GM23248 (cell line): ENCODE data around the gene WWTR1. TPM values are rescaled to one million over a fixed set of nuclear protein-coding genes. Genes with fewer than 3 reads are reported as not detected.

ENCODE experiments used
- DNase-seq: peaks from one replicate; pipeline ENCODE4 v3.0.0-alpha.2; 2015
- H2AFZ ChIP-seq: fragments of 200-600 bp; sonication (generic); 2 replicates; pipeline ENCODE4 v1.6.1; 2016; ENCODE audit warnings: antibody characterized with exemption
- H3F3A ChIP-seq: fragments of 200-600 bp; sonication (generic); 2 replicates; pipeline ENCODE4 v1.6.1; 2016; ENCODE audit warnings: mild to moderate bottlenecking, antibody characterized with exemption, mixed run types; ENCODE audit not compliant: insufficient read depth
- H3K27ac ChIP-seq: fragments of 200-600 bp; sonication (generic); 2 replicates; pipeline ENCODE4 v1.5.1; 2016; ENCODE audit warnings: mild to moderate bottlenecking
- H3K27me3 ChIP-seq: fragments of 200-600 bp; sonication (generic); replicated peaks from 2 replicates; pipeline ENCODE4 v1.6.1; 2016; ENCODE audit warnings: mild to moderate bottlenecking; ENCODE audit not compliant: insufficient read depth
- H3K36me3 ChIP-seq: fragments of 200-600 bp; sonication (generic); 2 replicates; pipeline ENCODE4 v1.6.1; 2016; ENCODE audit warnings: low read depth, mild to moderate bottlenecking
- H3K4me1 ChIP-seq: fragments of 200-600 bp; sonication (generic); 2 replicates; pipeline ENCODE4 v1.6.1; 2016; ENCODE audit warnings: mild to moderate bottlenecking; ENCODE audit not compliant: insufficient read depth
- H3K4me2 ChIP-seq: fragments of 200-600 bp; sonication (generic); one replicate; pipeline ENCODE4 v1.6.1; 2016; ENCODE audit warnings: mild to moderate bottlenecking; ENCODE audit not compliant: unreplicated experiment
- H3K4me3 ChIP-seq: fragments of 200-600 bp; sonication (generic); 2 replicates; pipeline ENCODE4 v1.5.1; 2016; ENCODE audit warnings: mild to moderate bottlenecking
- H3K79me2 ChIP-seq: fragments of 200-600 bp; sonication (generic); 2 replicates; pipeline ENCODE4 v1.6.1; 2016; ENCODE audit warnings: mild to moderate bottlenecking; ENCODE audit not compliant: insufficient read depth
- H3K9ac ChIP-seq: fragments of 200-600 bp; sonication (generic); 2 replicates; pipeline ENCODE4 v1.6.1; 2016; ENCODE audit warnings: mild to moderate bottlenecking
- H3K9me2 ChIP-seq: fragments of 200-600 bp; sonication (generic); 2 replicates; pipeline ENCODE4 v1.6.1; 2016; ENCODE audit warnings: mixed run types, mild to moderate bottlenecking, moderate library complexity; ENCODE audit not compliant: insufficient read depth
- H3K9me3 ChIP-seq: fragments of 200-600 bp; sonication (generic); one replicate; pipeline ENCODE4 v1.6.1; 2017; ENCODE audit warnings: low read depth
- H4K20me1 ChIP-seq: fragments of 200-600 bp; sonication (generic); 2 replicates; pipeline ENCODE4 v1.6.0; 2016; ENCODE audit not compliant: insufficient read depth
- EZH2 ChIP-seq: fragments of 200-600 bp; sonication (generic); IDR thresholded peaks from 2 replicates; pipeline ENCODE4 v1.6.1; 2018; ENCODE audit warnings: antibody characterized with exemption, mild to moderate bottlenecking; ENCODE audit not compliant: insufficient read depth, poor library complexity, severe bottlenecking
- EZH2phosphoT487 ChIP-seq: fragments of 200-600 bp; sonication (generic); IDR thresholded peaks from 2 replicates; pipeline ENCODE4 v1.6.1; 2018; ENCODE audit warnings: antibody characterized with exemption, moderate library complexity, mild to moderate bottlenecking, low read depth; ENCODE audit not compliant: insufficient read depth
- WGBS, 2 experiments: methylation state at CpG; one replicate each; pipeline ENCODE4 v1.1.6; 2015 to 2017; ENCODE audit warnings: low lambda C conversion rate in 2 of 2, low coverage in 1 of 2; ENCODE audit errors: missing lambda C conversion rate in 2 of 2; 5-methylcytosine and 5-hydroxymethylcytosine counted together
- in situ Hi-C: fragments of 300-500 bp; cut with MboI; formaldehyde crosslinking; loops from 2 replicates; pipeline ENCODE4 v1.15.0; 2020
- polyA plus RNA-seq: library from polyadenylated mRNA; unstranded; fragments of >200 nt; fragmentation: Nextera tagmentation; extraction: Ambion mirVana; gene quantifications from 2 replicates; pipeline ENCODE4 v1.2.1, GENCODE V29; 2016
- total RNA-seq: library from RNA; depleted of rRNA; stranded (reverse); fragments of >200 nt; shearing (Covaris generic); gene quantifications from 2 replicates; pipeline ENCODE4 v1.2.3, GENCODE V29; 2014

Gene WWTR1
- total and polyA plus RNA-seq, 2 experiments from 2014 or later = 53.3 to 75.7 TPM

DNA sequence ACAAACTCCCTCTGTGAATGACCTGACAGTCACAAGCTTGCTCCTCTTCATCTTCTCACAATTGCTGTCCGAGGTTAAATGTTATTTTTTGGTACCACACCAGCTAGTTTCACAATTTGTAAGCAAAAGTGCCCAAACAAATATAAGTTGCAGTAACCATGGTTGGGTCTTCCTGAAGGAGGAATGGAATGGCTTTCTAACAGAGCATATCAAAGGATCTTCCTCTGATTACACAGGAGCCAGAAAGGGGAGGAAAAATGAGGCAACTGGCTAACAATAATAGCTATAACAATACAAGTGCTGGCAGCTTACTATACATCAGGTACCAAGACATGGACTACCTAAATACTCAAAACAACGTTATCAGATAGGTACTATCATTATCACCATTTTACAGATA lies 90.4 kb downstream of the WWTR1 start:
- H3K4me3 ChIP-seq = no peak overlapping the region
- H3K27me3 ChIP-seq = no peaks in the 10 kb centered on the region
- in situ Hi-C loops = no loop called here
- no peak overlapping the region for H2AFZ ChIP-seq
- peaks cover 29% of the 10 kb centered on the region for H3F3A ChIP-seq
- H3K9ac ChIP-seq = peak overlapping the region; percentile 19; the same call in 1 of the 2 replicates
- 0 out of 2 replicates have a peak, but pooled peaks cover 6% of the 10 kb centered on the region for H3K36me3 ChIP-seq
- H3K4me2 ChIP-seq = peak overlapping the region; percentile 39
- H3K27ac ChIP-seq = 0 out of 2 replicates have a peak overlapping the region, but pooled peaks have one; percentile 62
- H3K9me2 ChIP-seq = no peaks in the 10 kb centered on the region
- H3K4me1 ChIP-seq = peaks cover 48% of the 10 kb centered on the region
- no peaks in the 10 kb centered on the region for H4K20me1 ChIP-seq
- H3K9me3 ChIP-seq = no peaks in the 10 kb centered on the region
- 33 to 36% methylated on average over 2 of the region's 2 CpGs for WGBS, 2 experiments
- no peak for TF ChIP-seq EZH2
- TF ChIP-seq EZH2phosphoT487 = no peak
- H3K79me2 ChIP-seq = peaks cover 94% of the 10 kb centered on the region
- DNase-seq = no peak

- Histone ChIP-seq H3K4me3 (peak overlapping the region; percentile 8; the same call in 1 of the 2 replicates), H3K9me3 (no peaks in the 10 kb centered on the region), H3K27ac (peak overlapping the region; percentile 62), H3K79me2 (peaks cover 96% of the 10 kb centered on the region), H2AFZ (no peak overlapping the region), H3K4me1 (peaks cover 39% of the 10 kb centered on the region), H3K9me2 (no peaks in the 10 kb centered on the region), H3K27me3 (no peaks in the 10 kb centered on the region), H3F3A (peaks cover 19% of the 10 kb centered on the region), H3K9ac (peak overlapping the region; percentile 19; the same call in 1 of the 2 replicates), H3K36me3 (no peaks in the 10 kb centered on the region), H4K20me1 (no peaks in the 10 kb centered on the region), H3K4me2 (peak overlapping the region; percentile 39)
- in situ Hi-C loops = no loop called here
- DNase-seq = peak; percentile 75
- WGBS, 2 experiments = 26 to 28% methylated on average over 6 of the region's 6 CpGs
- TF ChIP-seq EZH2phosphoT487 (no peak), EZH2 (no peak)
These were observed 91.4 kb downstream of the WWTR1 start for GRCh38 chr3:149566292-149566975.

GRCh38 chr3:149564079-149564478 lies 93.7 kb downstream of the WWTR1 start:
- 94 to 98% methylated on average over 2 of the region's 2 CpGs for WGBS, 2 experiments
- H3K27me3 ChIP-seq = no peaks in the 10 kb centered on the region
- no peak overlapping the region; the same call in 1 of the 2 replicates for H3K27ac ChIP-seq
- no peak overlapping the region for H3K9ac ChIP-seq
- no peaks in the 10 kb centered on the region for H3K36me3 ChIP-seq
- H3K4me1 ChIP-seq = peaks cover 22% of the 10 kb centered on the region
- H2AFZ ChIP-seq = no peak overlapping the region
- H3F3A ChIP-seq = peaks cover 17% of the 10 kb centered on the region
- H3K9me3 ChIP-seq = no peaks in the 10 kb centered on the region
- H4K20me1 ChIP-seq = no peaks in the 10 kb centered on the region
- TF ChIP-seq EZH2phosphoT487 (no peak), EZH2 (no peak)
- no peak overlapping the region for H3K4me2 ChIP-seq
- H3K4me3 ChIP-seq = no peak overlapping the region
- H3K79me2 ChIP-seq = peaks cover 98% of the 10 kb centered on the region
- in situ Hi-C loops = no loop called here
- no peaks in the 10 kb centered on the region for H3K9me2 ChIP-seq
- DNase-seq = peak; percentile 36

GRCh38 chr3:149563114-149563513 lies 94.7 kb downstream of the WWTR1 start:
- Histone ChIP-seq H4K20me1 (no peaks in the 10 kb centered on the region), H3F3A (peaks cover 17% of the 10 kb centered on the region), H2AFZ (no peak overlapping the region), H3K27ac (no peak overlapping the region), H3K9ac (no peak overlapping the region), H3K27me3 (no peaks in the 10 kb centered on the region), H3K79me2 (peaks cover 100% of the 10 kb centered on the region), H3K4me1 (peaks cover 22% of the 10 kb centered on the region), H3K4me3 (no peak overlapping the region), H3K4me2 (no peak overlapping the region), H3K36me3 (no peaks in the 10 kb centered on the region), H3K9me3 (no peaks in the 10 kb centered on the region), H3K9me2 (no peaks in the 10 kb centered on the region)
- no peak for DNase-seq
- TF ChIP-seq EZH2 = no peak
- no peak for TF ChIP-seq EZH2phosphoT487
- 92 to 96% methylated on average over 5 of the region's 5 CpGs for WGBS, 2 experiments
- in situ Hi-C loops = no loop called here
